Natural killer cell (primary cell): ENCODE measurements around the gene CCL1. TPM values are rescaled to one million over a fixed set of nuclear protein-coding genes. Genes with fewer than 3 reads are reported as not detected.

Experiments
- ATAC-seq, 3 donors: fragments of 150-1000 bp in 2 of 3; fragments of 200-7000 bp in 1 of 3; cut with Tn5 transposase; 1 replicate in 1 of 3; 2 replicates in 2 of 3; pipeline ENCODE4 v1.10.0; 2021; ENCODE audit warnings: mild to moderate bottlenecking in 2 of 3, moderate library complexity in 2 of 3
- DNase-seq, 2 donors: peaks; one replicate each; pipeline versions ENCODE4 v3.0.0 to v3.0.0-alpha.2; 2013 to 2021; ENCODE audit warnings: mixed read lengths in 1 of 2
- H3K27ac ChIP-seq: one replicate; pipeline ENCODE4 v1.5.1; 2013; ENCODE audit warnings: mild to moderate bottlenecking, low read length
- H3K27me3 ChIP-seq: one replicate; pipeline ENCODE4 v1.6.1; 2013; ENCODE audit warnings: low read length; ENCODE audit not compliant: control insufficient read depth, insufficient read depth
- H3K36me3 ChIP-seq: one replicate; pipeline ENCODE4 v1.6.1; 2013; ENCODE audit warnings: low read length; ENCODE audit not compliant: control insufficient read depth, insufficient read depth
- H3K4me1 ChIP-seq: one replicate; pipeline ENCODE4 v1.6.1; 2013; ENCODE audit warnings: low read length; ENCODE audit not compliant: control insufficient read depth, insufficient read depth
- H3K4me3 ChIP-seq: one replicate; pipeline ENCODE4 v1.5.1; 2013; ENCODE audit warnings: low read length
- H3K9me3 ChIP-seq: one replicate; pipeline ENCODE4 v1.6.1; 2013; ENCODE audit warnings: low read length; ENCODE audit not compliant: control insufficient read depth, insufficient read depth
- H3K27ac Mint-ChIP-seq, 2 donors: one replicate each; pipeline ENCODE4 v1.8.0; 2022; ENCODE audit warnings: mild to moderate bottlenecking in 2 of 2, mixed read lengths in 2 of 2, moderate library complexity in 1 of 2
- H3K27me3 Mint-ChIP-seq, 2 donors: one replicate each; pipeline ENCODE4 v1.8.0; 2022; ENCODE audit warnings: low read depth in 2 of 2, mixed read lengths in 2 of 2
- H3K36me3 Mint-ChIP-seq: one replicate; pipeline ENCODE4 v1.8.0; 2022; ENCODE audit warnings: mixed read lengths
- H3K4me1 Mint-ChIP-seq, 2 donors: one replicate each; pipeline ENCODE4 v1.8.0; 2022; ENCODE audit warnings: mixed read lengths in 2 of 2
- H3K4me3 Mint-ChIP-seq: one replicate; pipeline ENCODE4 v1.8.0; 2022; ENCODE audit warnings: mild to moderate bottlenecking, moderate library complexity, mixed read lengths
- H3K9me3 Mint-ChIP-seq, 2 donors: one replicate each; pipeline ENCODE4 v1.8.0; 2022; ENCODE audit warnings: mixed read lengths in 2 of 2
- CTCF ChIP-seq: fragments of 200-600 bp; IDR thresholded peaks from one replicate; pipeline ENCODE4 v1.8.0; 2022; ENCODE audit warnings: antibody characterized with exemption
- WGBS: methylation state at CpG from one replicate; pipeline ENCODE4 v1.1.7; 2013; ENCODE audit warnings: missing lambda C conversion rate; ENCODE audit not compliant: insufficient coverage; 5-methylcytosine and 5-hydroxymethylcytosine counted together
- intact Hi-C: fragments of 100-400 bp; cut with micrococcal nuclease; formaldehyde crosslinking; loops from one replicate; pipeline ENCODE4 v1.14.2; 2022
- total RNA-seq, 4 donors: library from RNA; stranded (reverse); fragments of 120-200 nt in 1 of 4; gene quantifications; one replicate each; pipeline versions ENCODE4 v1.2.3 to v1.2.4, GENCODE V29; 2013 to 2022

Gene CCL1
- total RNA-seq, 3 donors from 2014 or later (not counting 1 experiment from before 2014, with no cell fraction given) = not detected

GRCh38 chr17:34366010-34366409 is 3.0 kb upstream of the CCL1 start:
- Histone ChIP-seq H3K4me3 (no peak overlapping the region), H3K4me1 (peaks cover 38% of the 10 kb centered on the region), H3K9me3 (no peaks in the 10 kb centered on the region), H3K27ac (no peak overlapping the region), H3K27me3 (no peaks in the 10 kb centered on the region), H3K36me3 (no peaks in the 10 kb centered on the region)
- Mint-ChIP-seq H3K27ac (no peak overlapping the region), H3K36me3 (no peaks in the 10 kb centered on the region), H3K4me3 (no peak overlapping the region), H3K27me3 (peaks cover 7% of the 10 kb centered on the region in 2 donors), H3K9me3 (no peaks in the 10 kb centered on the region), H3K4me1 (peaks cover 0 to 7% of the 10 kb centered on the region in 2 donors)
- DNase-seq = no peak
- intact Hi-C loops = no loop called here
- ATAC-seq = no peak
- TF ChIP-seq CTCF = no peak
- 0% methylated on average over 1 of the region's 1 CpG for WGBS

- peaks cover 0 to 7% of the 10 kb centered on the region in 2 donors for H3K4me1 Mint-ChIP-seq
- no peaks in the 10 kb centered on the region for H3K9me3 Mint-ChIP-seq
- Histone ChIP-seq H3K4me1 (peaks cover 31% of the 10 kb centered on the region), H3K9me3 (no peaks in the 10 kb centered on the region), H3K27me3 (no peaks in the 10 kb centered on the region), H3K36me3 (no peaks in the 10 kb centered on the region), H3K4me3 (no peak overlapping the region), H3K27ac (no peak overlapping the region)
- no peak for TF ChIP-seq CTCF
- WGBS = no CpG with 5 or more reads among the region's 2 CpGs
- no peaks in the 10 kb centered on the region for H3K36me3 Mint-ChIP-seq
- H3K27me3 Mint-ChIP-seq = peaks cover 7% of the 10 kb centered on the region in 2 donors
- no peak overlapping the region for H3K4me3 Mint-ChIP-seq
- intact Hi-C loops = no loop called here
- DNase-seq (no peak), ATAC-seq (no peak)
- no peak overlapping the region for H3K27ac Mint-ChIP-seq
Observed at GRCh38 chr17:34365340-34365739, 2.3 kb upstream of the CCL1 start.

GRCh38 chr17:34364751-34365150 is 1.7 kb upstream of the CCL1 start:
- Mint-ChIP-seq H3K36me3 (no peaks in the 10 kb centered on the region), H3K27me3 (peaks cover 7% of the 10 kb centered on the region in 2 donors), H3K4me1 (peaks cover 0 to 7% of the 10 kb centered on the region in 2 donors), H3K4me3 (no peak overlapping the region), H3K9me3 (no peaks in the 10 kb centered on the region), H3K27ac (no peak overlapping the region)
- peaks cover 26% of the 10 kb centered on the region for H3K4me1 ChIP-seq
- no peak overlapping the region for H3K4me3 ChIP-seq
- H3K27me3 ChIP-seq = no peaks in the 10 kb centered on the region
- 50% methylated on average over 2 of the region's 2 CpGs for WGBS
- intact Hi-C loops = loop anchor here (5.0 kb wide), 1 partner anchor 162 kb away; no protein-coding TSS in a partner anchor
- H3K9me3 ChIP-seq = no peaks in the 10 kb centered on the region
- DNase-seq (no peak), ATAC-seq (no peak)
- H3K27ac ChIP-seq = no peak overlapping the region
- H3K36me3 ChIP-seq = no peaks in the 10 kb centered on the region
- TF ChIP-seq CTCF = no peak

GRCh38 chr17:34361478-34362061 is 1.5 kb downstream of the CCL1 start:
- WGBS = 42% methylated on average over 8 of the region's 8 CpGs
- peaks cover 7% of the 10 kb centered on the region in 2 donors for H3K27me3 Mint-ChIP-seq
- intact Hi-C loops = loop anchor here (5.0 kb wide), 1 partner anchor 159 kb away; no protein-coding TSS in a partner anchor

More at GRCh38 chr17:34361478-34362061, 1.5 kb downstream of the CCL1 start:
- Mint-ChIP-seq H3K36me3 (no peaks in the 10 kb centered on the region), H3K9me3 (no peaks in the 10 kb centered on the region), H3K4me1 (peaks cover 0 to 7% of the 10 kb centered on the region in 2 donors), H3K4me3 (no peak overlapping the region), H3K27ac (no peak overlapping the region)
- H3K9me3 ChIP-seq = no peaks in the 10 kb centered on the region
- TF ChIP-seq CTCF = peak; percentile 30
- H3K27me3 ChIP-seq = no peaks in the 10 kb centered on the region
- ATAC-seq (peak; percentile 50 to 82 (median 64)), DNase-seq (peak; percentile 27 to 70)
- H3K4me3 ChIP-seq = no peak overlapping the region
- H3K36me3 ChIP-seq = no peaks in the 10 kb centered on the region
- H3K4me1 ChIP-seq = peaks cover 9% of the 10 kb centered on the region
- no peak overlapping the region for H3K27ac ChIP-seq
